Progenitor cell of endocrine pancreas (in vitro differentiated cells): ENCODE results near the gene C4BPA. TPM values are rescaled to one million over a fixed set of nuclear protein-coding genes. Genes with fewer than 3 reads are reported as not detected.

Source experiments
- DNase-seq: peaks from one replicate; pipeline ENCODE4 v3.0.0; 2021; ENCODE audit warnings: low spot score; ENCODE audit not compliant: unreplicated experiment
- H3K27ac Mint-ChIP-seq: 2 replicates; pipeline ENCODE4 v1.8.0; 2021; ENCODE audit warnings: mild to moderate bottlenecking, moderate library complexity, mixed read lengths
- H3K27me3 Mint-ChIP-seq: 2 replicates; pipeline ENCODE4 v1.8.0; 2021; ENCODE audit warnings: mixed read lengths
- H3K36me3 Mint-ChIP-seq: 2 replicates; pipeline ENCODE4 v1.8.0; 2022; ENCODE audit warnings: mixed read lengths; ENCODE audit not compliant: insufficient read depth
- H3K4me1 Mint-ChIP-seq: 2 replicates; pipeline ENCODE4 v1.8.0; 2021; ENCODE audit warnings: low read depth, mixed read lengths
- H3K4me3 Mint-ChIP-seq: 2 replicates; pipeline ENCODE4 v1.8.0; 2021; ENCODE audit warnings: low read depth, mild to moderate bottlenecking, moderate library complexity, mixed read lengths
- H3K9me3 Mint-ChIP-seq: 2 replicates; pipeline ENCODE4 v1.8.0; 2021; ENCODE audit warnings: low read depth, mixed read lengths
- total RNA-seq: library from RNA; stranded (reverse); gene quantifications from 2 replicates; pipeline ENCODE4 v1.2.1, GENCODE V29; 2021
- TF ChIP-seq, protein P1 (sequence below): fragments of 200-600 bp; sonication (generic); IDR thresholded peaks from one replicate; pipeline ENCODE4 v1.5.0; 2021; ENCODE audit warnings: antibody characterized with exemption, mild to moderate bottlenecking; ENCODE audit not compliant: unreplicated experiment

Gene C4BPA
- total RNA-seq, 1 donor from 2014 or later, result not detected

DNA sequence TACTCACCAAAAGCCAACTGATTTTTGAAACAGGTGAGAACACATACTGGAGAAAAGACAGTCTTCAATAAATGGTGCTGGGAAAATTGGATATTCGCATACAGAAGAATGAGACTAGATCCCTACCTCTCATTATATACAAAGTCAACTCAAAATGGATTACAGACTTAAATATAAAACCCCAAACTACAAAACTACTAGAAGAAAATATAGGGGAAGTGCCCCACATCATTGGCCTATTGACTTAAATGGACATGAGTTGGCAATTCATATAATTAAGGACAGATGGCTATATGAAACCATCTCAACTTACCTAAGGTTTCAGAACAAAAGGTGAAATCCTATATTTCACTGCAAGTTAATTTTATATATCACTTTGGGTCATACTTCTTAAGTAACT, 60.1 kb downstream of the C4BPA start:
- Mint-ChIP-seq H3K4me3 (no peak overlapping the region), H3K9me3 (no peaks in the 10 kb centered on the region), H3K27me3 (no peaks in the 10 kb centered on the region), H3K4me1 (no peaks in the 10 kb centered on the region), H3K27ac (no peak overlapping the region), H3K36me3 (no peaks in the 10 kb centered on the region)
- TF ChIP-seq, protein P1, sequence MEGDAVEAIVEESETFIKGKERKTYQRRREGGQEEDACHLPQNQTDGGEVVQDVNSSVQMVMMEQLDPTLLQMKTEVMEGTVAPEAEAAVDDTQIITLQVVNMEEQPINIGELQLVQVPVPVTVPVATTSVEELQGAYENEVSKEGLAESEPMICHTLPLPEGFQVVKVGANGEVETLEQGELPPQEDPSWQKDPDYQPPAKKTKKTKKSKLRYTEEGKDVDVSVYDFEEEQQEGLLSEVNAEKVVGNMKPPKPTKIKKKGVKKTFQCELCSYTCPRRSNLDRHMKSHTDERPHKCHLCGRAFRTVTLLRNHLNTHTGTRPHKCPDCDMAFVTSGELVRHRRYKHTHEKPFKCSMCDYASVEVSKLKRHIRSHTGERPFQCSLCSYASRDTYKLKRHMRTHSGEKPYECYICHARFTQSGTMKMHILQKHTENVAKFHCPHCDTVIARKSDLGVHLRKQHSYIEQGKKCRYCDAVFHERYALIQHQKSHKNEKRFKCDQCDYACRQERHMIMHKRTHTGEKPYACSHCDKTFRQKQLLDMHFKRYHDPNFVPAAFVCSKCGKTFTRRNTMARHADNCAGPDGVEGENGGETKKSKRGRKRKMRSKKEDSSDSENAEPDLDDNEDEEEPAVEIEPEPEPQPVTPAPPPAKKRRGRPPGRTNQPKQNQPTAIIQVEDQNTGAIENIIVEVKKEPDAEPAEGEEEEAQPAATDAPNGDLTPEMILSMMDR, result no peak
- DNase-seq, result no peak

DNA sequence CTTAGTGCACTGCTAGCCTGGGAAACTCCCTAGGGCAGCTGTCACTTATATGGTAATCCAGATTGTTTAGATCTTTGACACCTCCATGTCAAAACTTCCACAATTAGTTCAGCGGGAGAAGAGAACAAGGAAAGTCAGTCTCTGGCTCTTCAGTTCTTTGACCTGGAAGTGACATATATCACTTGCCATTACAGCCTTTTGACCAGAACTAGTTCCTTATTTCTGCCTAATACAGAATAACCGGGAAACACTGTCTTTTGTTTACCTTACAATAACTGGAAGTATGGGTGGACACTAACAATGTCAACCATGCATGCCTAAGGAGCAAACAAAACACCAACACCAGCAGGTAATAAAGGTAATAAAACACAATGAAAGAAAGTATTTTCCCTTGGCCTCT, 68.3 kb downstream of the C4BPA start:
- Mint-ChIP-seq H3K4me3 (no peak overlapping the region), H3K9me3 (no peaks in the 10 kb centered on the region), H3K27ac (no peak overlapping the region), H3K4me1 (no peaks in the 10 kb centered on the region), H3K36me3 (no peaks in the 10 kb centered on the region), H3K27me3 (no peaks in the 10 kb centered on the region)
- no peak for DNase-seq
- TF ChIP-seq, protein P1, result no peak

DNA sequence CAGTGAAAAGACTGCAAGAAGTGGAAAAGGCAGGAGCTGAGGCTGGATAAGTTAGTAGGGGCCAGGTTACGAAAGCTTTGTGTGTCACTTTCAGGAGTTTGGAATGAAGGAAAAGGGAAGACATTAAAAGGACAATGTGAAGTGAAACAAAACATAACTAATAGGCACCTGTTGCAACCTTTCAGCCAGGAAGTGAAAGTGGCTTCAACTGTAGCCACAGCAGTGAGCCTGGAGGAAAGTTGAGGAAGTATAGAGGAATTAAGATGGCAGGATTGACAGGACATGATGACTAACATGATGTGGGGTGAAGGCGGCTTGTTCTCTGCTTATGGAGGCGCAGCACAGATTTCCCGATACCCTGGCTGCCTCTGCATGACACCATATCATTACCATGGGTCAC, 68.9 kb downstream of the C4BPA start:
- TF ChIP-seq, protein P1, result no peak
- Mint-ChIP-seq H3K27ac (no peak overlapping the region), H3K36me3 (no peaks in the 10 kb centered on the region), H3K9me3 (no peaks in the 10 kb centered on the region), H3K4me1 (no peaks in the 10 kb centered on the region), H3K4me3 (no peak overlapping the region), H3K27me3 (no peaks in the 10 kb centered on the region)
- DNase-seq, result no peak

DNA sequence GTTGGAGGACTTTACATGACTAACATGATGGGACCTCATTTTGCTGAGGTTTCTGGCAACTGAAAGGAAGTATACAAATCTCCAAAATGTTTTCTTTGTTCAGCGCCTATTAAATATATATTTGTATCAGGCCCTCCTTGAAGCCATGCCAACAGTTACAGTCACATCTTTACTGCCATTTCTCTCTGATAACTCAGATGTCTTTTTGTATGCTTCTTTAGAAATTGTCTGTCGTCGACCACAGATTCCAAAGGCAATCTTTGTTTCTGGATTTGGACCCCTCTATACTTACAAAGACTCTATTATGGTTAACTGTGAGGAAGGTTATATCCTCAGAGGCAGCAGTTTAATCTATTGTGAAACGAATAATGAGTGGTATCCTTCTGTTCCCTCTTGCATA, 69.4 kb downstream of the C4BPA start:
- no peaks in the 10 kb centered on the region for H3K4me1 Mint-ChIP-seq
- H3K27ac Mint-ChIP-seq, result no peak overlapping the region
- no peaks in the 10 kb centered on the region for H3K9me3 Mint-ChIP-seq
- H3K4me3 Mint-ChIP-seq, result no peak overlapping the region
- TF ChIP-seq, protein P1, result no peak
- H3K27me3 Mint-ChIP-seq, result no peaks in the 10 kb centered on the region
- DNase-seq, result no peak
- H3K36me3 Mint-ChIP-seq, result no peaks in the 10 kb centered on the region

DNA sequence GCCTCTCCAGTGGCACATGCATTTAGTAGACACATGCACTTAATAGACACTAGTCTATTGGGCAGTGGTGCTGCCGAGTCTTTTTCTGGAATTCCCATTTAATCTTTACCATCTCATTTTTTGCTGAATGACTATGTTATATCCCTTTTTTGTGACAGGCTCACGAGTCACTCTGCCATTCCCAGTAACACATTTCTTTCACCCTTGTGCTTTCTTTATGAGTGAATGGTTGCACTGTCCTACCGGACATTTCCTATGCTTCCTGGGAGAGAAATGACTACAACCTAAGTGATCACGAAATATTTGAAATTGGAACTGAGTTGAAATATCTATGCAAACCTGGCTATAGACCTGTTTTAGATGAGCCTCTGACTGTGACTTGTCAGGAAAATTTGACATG, 70.9 kb downstream of the C4BPA start:
- TF ChIP-seq, protein P1, result no peak
- H3K4me3 Mint-ChIP-seq, result no peak overlapping the region
- H3K27me3 Mint-ChIP-seq, result no peaks in the 10 kb centered on the region
- no peaks in the 10 kb centered on the region for H3K36me3 Mint-ChIP-seq
- no peaks in the 10 kb centered on the region for H3K4me1 Mint-ChIP-seq
- H3K9me3 Mint-ChIP-seq, result no peaks in the 10 kb centered on the region
- no peak overlapping the region for H3K27ac Mint-ChIP-seq
- no peak for DNase-seq
